A549 (cell line): ENCODE results near the gene CAB39. TPM values are rescaled to one million over a fixed set of nuclear protein-coding genes. Genes with fewer than 3 reads are reported as not detected.
A peak's percentile ranks its signal among the peaks of the same experiment; 100 is the strongest.

ENCODE experiments used
- ATAC-seq, 2 experiments: fragments of 200-7000 bp in 1 of 2; fragments of >200 bp in 1 of 2; cut with Nextera tagmentation in 1 of 2; cut with Tn5 transposase in 1 of 2; 3 replicates each; pipeline versions ENCODE4 v1.8.0 to v1.9.1; 2018 to 2020; ENCODE audit warnings: mild to moderate bottlenecking in 1 of 2, moderate library complexity in 1 of 2
- CTCF ChIA-PET: fragments of 300-600 bp; sonication (Branson Sonifier 250); formaldehyde crosslinking; extraction: SDS; loops from one replicate; lab custom pipeline; 2021; ENCODE audit warnings: antibody characterized with exemption, inconsistent platforms; lab: Yijun Ruan, JAX
- POLR2A ChIA-PET: fragments of 350-600 bp; formaldehyde crosslinking; extraction: SDS; loops from one replicate; lab custom pipeline; 2021; ENCODE audit warnings: antibody characterized with exemption, inconsistent platforms; lab: Yijun Ruan, JAX
- DNase-seq, 2 experiments: peaks; one replicate each; pipeline versions ENCODE4 v3.0.0 to v3.0.0-alpha.2; 2011 to 2016; ENCODE audit warnings: low read depth in 1 of 2, low spot score in 1 of 2
- FAIRE-seq: peaks from 2 replicates; lab custom pipeline; 2011; peaks lifted over from hg19 to GRCh38; lab: Jason Lieb, UNC
- H3K27ac ChIP-seq, 2 experiments: fragments of >200 bp; sonication (Bioruptor Twin); formaldehyde crosslinking; 3 replicates each; pipeline ENCODE4 v1.5.1; 2016 to 2017
- H3K4me1 ChIP-seq: fragments of >200 bp; sonication (Bioruptor Twin); formaldehyde crosslinking; 3 replicates; pipeline ENCODE4 v1.6.1; 2016
- H3K4me2 ChIP-seq: fragments of >200 bp; sonication (Bioruptor Twin); formaldehyde crosslinking; 3 replicates; pipeline ENCODE4 v1.6.1; 2016
- H3K4me3 ChIP-seq: fragments of >200 bp; sonication (Bioruptor Twin); formaldehyde crosslinking; 3 replicates; pipeline ENCODE4 v1.5.1; 2016
- H3K9me3 ChIP-seq: fragments of >200 bp; sonication (Bioruptor Twin); formaldehyde crosslinking; 3 replicates; pipeline ENCODE4 v1.6.1; 2016
- BHLHE40 ChIP-seq: IDR thresholded peaks from 2 replicates; pipeline ENCODE4 v1.6.1; 2012; ENCODE audit warnings: low read depth, low read length, inconsistent platforms
- CEBPB ChIP-seq, 2 experiments: fragments of >200 bp in 1 of 2; sonication (Bioruptor Twin) in 1 of 2; formaldehyde crosslinking in 1 of 2; IDR thresholded peaks; 2 replicates each; pipeline ENCODE4 v1.6.1; 2012 to 2016
- FOSB ChIP-seq: fragments of 250-450 bp; sonication (Bioruptor Pico); IDR thresholded peaks from 2 replicates; pipeline ENCODE4 v1.5.0; 2020; ENCODE audit warnings: mild to moderate bottlenecking, moderate library complexity
- GATA3 ChIP-seq: IDR thresholded peaks from 2 replicates; pipeline ENCODE4 v1.6.1; 2012; ENCODE audit warnings: borderline replicate concordance
- HOXA7 ChIP-seq: fragments of 250-450 bp; sonication (Bioruptor Pico); IDR thresholded peaks from 2 replicates; pipeline ENCODE4 v1.5.0; 2020; ENCODE audit warnings: mild to moderate bottlenecking, moderate library complexity
- MAFK ChIP-seq: fragments of 450-650 bp; IDR thresholded peaks from 2 replicates; pipeline ENCODE4 v1.6.1; 2014; ENCODE audit not compliant: partially characterized antibody
- MAZ ChIP-seq: fragments of 150-350 bp; IDR thresholded peaks from 2 replicates; pipeline ENCODE4 v1.6.1; 2014; ENCODE audit warnings: antibody characterized with exemption, low read depth, low read length, borderline replicate concordance
- RAD21 ChIP-seq, 2 experiments: fragments of >200 bp in 1 of 2; sonication (Bioruptor Twin) in 1 of 2; formaldehyde crosslinking in 1 of 2; IDR thresholded peaks in 1 of 2; conservative IDR thresholded peaks in 1 of 2; 2 replicates in 1 of 2; 3 replicates in 1 of 2; pipeline ENCODE4 v1.6.1; 2012 to 2018; ENCODE audit warnings: inconsistent platforms in 1 of 2
- RFX5 ChIP-seq: fragments of 450-650 bp; IDR thresholded peaks from 2 replicates; pipeline ENCODE4 v1.7.1; 2014; ENCODE audit warnings: antibody characterized with exemption, mild to moderate bottlenecking, moderate library complexity
- SMC3 ChIP-seq: fragments of >200 bp; sonication (Bioruptor Twin); formaldehyde crosslinking; IDR thresholded peaks from 3 replicates; pipeline ENCODE4 v1.6.1; 2018; ENCODE audit warnings: inconsistent platforms
- TFCP2L1 ChIP-seq: fragments of 250-450 bp; sonication (Bioruptor Pico); IDR thresholded peaks from 2 replicates; pipeline ENCODE4 v1.5.0; 2021; ENCODE audit warnings: mild to moderate bottlenecking
- WGBS: methylation state at CpG from one replicate; pipeline ENCODE4 v1.1.6; 2017; ENCODE audit errors: missing lambda C conversion rate; 5-methylcytosine and 5-hydroxymethylcytosine counted together
- polyA plus RNA-seq, 4 experiments: library from polyadenylated mRNA; depleted of rRNA in 3 of 4; stranded (reverse); fragments of >200 nt; fragmentation: RNase III in 1 of 4; extraction: RNeasy Plus Mini Kit Qiagen cat#74134 plus additional on column Dnase treatment in 1 of 4; gene quantifications; 2 replicates in 3 of 4; 3 replicates in 1 of 4; pipeline ENCODE4 v1.2.3, GENCODE V29; 2011 to 2017
- TF ChIP-seq, protein P1 (sequence below): IDR thresholded peaks from 2 replicates; pipeline ENCODE4 v1.6.1; 2012
- TF ChIP-seq, protein P2 (sequence below): fragments of >200 bp; sonication (Bioruptor Twin); formaldehyde crosslinking; IDR thresholded peaks from 3 replicates; pipeline ENCODE4 v1.6.1; 2016
- TF ChIP-seq, protein P3 (sequence below): fragments of >200 bp; sonication (Bioruptor Twin); formaldehyde crosslinking; IDR thresholded peaks from 3 replicates; pipeline ENCODE4 v1.5.1; 2016

The CAB39 gene
- polyA plus RNA-seq, 2 of the 4 experiments (the other 2 are of a cell fraction): 28.4 to 54.2 TPM

DNA sequence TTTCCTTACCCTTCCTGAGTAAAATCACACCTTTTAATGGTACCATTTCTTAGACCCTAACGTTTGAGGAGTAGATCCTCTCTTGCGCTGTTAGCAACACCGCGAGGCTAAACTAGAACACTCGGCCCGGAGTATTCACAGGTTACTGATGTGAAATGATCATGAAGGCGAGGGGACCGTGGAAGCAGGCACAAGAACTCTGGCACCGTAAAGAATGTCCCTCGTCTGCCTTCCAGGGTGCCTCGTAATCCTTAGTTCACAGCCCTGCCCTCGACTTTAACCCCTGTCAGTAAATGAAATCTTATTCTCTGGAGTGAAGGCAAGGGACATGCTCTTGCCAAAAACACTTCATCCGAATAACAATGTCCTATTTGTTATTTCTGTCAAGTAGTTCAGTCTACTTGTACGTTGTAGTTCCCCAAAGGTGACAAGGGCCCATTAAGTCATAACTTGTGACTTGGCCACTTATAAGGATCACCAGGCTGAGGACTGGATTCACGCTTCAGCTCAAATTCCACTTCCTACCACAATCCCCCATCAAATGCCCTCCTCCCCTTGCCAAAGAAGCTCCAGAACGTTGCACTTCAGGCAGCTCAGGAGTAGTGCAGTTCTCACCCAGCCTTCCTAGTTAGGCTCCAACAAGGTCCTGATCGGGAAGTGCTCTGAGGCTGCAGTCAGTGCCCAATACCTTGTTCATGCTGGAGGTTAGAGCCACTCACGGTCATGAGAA lies 108.8 kb downstream of the CAB39 start:
- Histone ChIP-seq H3K4me2 (no peak overlapping the region), H3K9me3 (no peaks in the 10 kb centered on the region), H3K27ac (no peak overlapping the region), H3K4me3 (no peak overlapping the region), H3K4me1 (no peaks in the 10 kb centered on the region)
- no peak for DNase-seq
- no peak for TF ChIP-seq FOSB
- TF ChIP-seq, protein P1, sequence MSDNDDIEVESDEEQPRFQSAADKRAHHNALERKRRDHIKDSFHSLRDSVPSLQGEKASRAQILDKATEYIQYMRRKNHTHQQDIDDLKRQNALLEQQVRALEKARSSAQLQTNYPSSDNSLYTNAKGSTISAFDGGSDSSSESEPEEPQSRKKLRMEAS: no peak
- WGBS: 90% methylated on average over 16 of the region's 18 CpGs
- ChIA-PET POLR2A (no interaction called here), CTCF (interaction anchor here (0.5 to 9.1 kb wide), 7 partner anchors 7 to 234 kb away, joined by 3 to 116 read pairs (median 8); no protein-coding TSS in a partner anchor)
- ATAC-seq: peak in 1 of 2 experiments; percentile 18; a peak in 1 of 6 replicates
- FAIRE-seq: no peak

DNA sequence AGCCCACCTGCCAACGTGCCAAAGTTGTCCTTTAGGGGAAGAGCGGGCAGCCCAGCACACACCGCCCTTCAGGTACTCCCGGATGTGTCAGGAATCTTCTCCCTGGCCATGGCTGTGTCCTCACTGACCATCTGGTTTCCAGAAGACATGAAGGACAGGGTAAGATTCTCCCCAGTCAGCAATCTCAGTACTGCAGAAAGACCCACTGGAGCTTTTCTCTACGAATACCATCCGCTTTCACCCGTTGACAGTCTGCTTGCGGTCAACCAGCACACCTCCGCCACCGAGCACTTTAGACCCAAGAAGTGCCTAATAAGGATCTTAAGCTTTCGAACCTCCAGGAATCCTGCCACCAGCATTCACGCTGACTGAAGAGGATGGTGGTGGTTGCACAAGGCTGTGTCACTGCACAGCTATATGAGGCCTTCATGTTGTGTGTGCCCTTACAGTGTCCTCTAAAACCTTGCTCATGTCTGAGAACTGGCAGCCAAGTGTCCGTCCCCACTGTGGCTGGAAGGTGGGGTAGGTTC lies 109.4 kb downstream of the CAB39 start:
- CTCF ChIA-PET: interaction anchor here (0.8 to 9.1 kb wide), 7 partner anchors 8 to 231 kb away, joined by 3 to 116 read pairs (median 28); no protein-coding TSS in a partner anchor
- FAIRE-seq (no peak), ATAC-seq (no peak), DNase-seq (no peak)
- Histone ChIP-seq H3K4me1 (no peaks in the 10 kb centered on the region), H3K9me3 (no peaks in the 10 kb centered on the region), H3K27ac (no peak overlapping the region), H3K4me3 (no peak overlapping the region), H3K4me2 (no peak overlapping the region)
- POLR2A ChIA-PET: no interaction called here
- 95% methylated on average over 11 of the region's 13 CpGs for WGBS
- TF ChIP-seq BHLHE40 (no peak), MAFK (peak; percentile 37), RFX5 (no peak), GATA3 (no peak)

DNA sequence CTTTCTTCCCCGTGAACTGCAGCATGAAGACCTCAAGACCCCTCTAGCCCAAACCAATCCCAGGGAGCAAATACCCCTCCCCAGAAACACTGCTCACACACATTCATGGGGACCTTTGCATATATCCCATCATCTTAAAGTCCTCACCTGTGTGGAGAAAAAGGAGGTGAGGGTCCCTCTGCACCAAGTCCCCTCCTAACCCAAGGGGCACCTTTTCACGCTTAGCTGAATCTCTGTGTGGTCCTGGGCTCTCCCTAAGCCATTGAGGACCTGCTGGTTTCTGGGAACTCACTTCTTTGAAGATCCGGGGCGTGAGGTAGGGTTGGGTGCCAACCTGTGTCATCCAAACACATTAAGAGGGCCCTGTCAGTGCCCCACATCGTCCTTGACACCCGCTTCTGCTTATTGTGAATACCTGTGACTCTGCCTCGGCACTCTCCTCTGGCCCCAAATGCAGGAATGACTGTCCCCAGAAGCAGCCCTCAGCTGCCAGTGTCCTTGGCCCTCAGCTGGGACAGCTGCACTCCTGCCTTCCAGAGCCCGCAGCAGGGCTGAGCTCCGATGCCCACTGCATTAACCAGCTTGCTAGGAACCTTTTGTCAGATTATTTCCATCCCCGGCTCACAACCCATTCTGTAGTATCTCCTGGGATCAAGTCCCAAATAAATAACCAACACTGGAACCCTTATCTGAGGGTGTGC lies 110.8 kb downstream of the CAB39 start:
- POLR2A ChIA-PET: interaction anchor here (1.1 kb wide), 1 partner anchor 164 kb away, joined by 6 read pairs; no protein-coding TSS in a partner anchor
- no peaks in the 10 kb centered on the region for H3K4me1 ChIP-seq
- no peak overlapping the region for H3K4me3 ChIP-seq
- ATAC-seq (peak; percentile 13 to 38; a peak in 5 of 6 replicates), FAIRE-seq (no peak), DNase-seq (no peak)
- CTCF ChIA-PET: interaction anchor here (0.6 to 9.1 kb wide), 21 partner anchors 9 to 671 kb away, joined by 3 to 116 read pairs (median 8); no protein-coding TSS in a partner anchor
- TF ChIP-seq TFCP2L1 (CRISPR knock-in tag) (no peak), HOXA7 (no peak)
- TF ChIP-seq, protein P2, sequence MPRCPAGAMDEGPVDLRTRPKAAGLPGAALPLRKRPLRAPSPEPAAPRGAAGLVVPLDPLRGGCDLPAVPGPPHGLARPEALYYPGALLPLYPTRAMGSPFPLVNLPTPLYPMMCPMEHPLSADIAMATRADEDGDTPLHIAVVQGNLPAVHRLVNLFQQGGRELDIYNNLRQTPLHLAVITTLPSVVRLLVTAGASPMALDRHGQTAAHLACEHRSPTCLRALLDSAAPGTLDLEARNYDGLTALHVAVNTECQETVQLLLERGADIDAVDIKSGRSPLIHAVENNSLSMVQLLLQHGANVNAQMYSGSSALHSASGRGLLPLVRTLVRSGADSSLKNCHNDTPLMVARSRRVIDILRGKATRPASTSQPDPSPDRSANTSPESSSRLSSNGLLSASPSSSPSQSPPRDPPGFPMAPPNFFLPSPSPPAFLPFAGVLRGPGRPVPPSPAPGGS: no peak
- H3K4me2 ChIP-seq: no peak overlapping the region
- H3K9me3 ChIP-seq: no peaks in the 10 kb centered on the region
- 65% methylated on average over 10 of the region's 10 CpGs for WGBS
- H3K27ac ChIP-seq: no peak overlapping the region

DNA sequence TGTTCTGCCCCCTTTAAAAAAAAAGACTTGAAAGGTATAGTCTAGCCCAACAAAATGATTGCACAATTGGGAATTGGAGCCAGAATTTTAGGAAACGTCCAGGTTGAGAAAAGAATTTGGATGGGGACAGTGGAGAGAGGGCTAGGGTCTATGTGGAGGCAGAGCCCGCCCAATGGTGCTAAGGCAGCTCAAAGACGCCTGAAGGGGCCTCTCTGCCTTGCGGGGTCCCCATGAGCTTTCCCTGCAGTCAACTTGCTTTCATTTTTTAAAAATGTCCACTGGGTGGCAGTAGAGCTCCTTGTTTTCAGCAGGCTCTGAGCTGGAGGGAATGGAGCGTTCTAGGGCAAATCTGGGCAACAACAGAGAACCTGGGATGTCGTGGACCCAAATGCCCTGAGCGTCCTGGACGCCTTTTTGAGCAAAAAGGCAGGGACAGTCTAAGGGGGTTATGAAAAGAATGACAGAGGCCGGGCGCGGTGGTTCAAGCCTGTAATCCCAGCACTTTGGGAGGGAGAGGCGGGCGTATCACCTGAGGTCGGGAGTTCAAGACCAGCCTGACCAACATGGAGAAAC lies 111.8 kb downstream of the CAB39 start:
- H3K4me1 ChIP-seq: no peaks in the 10 kb centered on the region
- ATAC-seq: peak; percentile 83 to 96
- CTCF ChIA-PET: interaction anchor here (0.7 to 9.1 kb wide), 41 partner anchors 9 to 776 kb away, joined by 3 to 116 read pairs (median 4); partner anchors contain the start of genes ITM2C and SPATA3
- TF ChIP-seq SMC3: peak; percentile 64
- TF ChIP-seq CEBPB (IDR thresholded peaks at IDR 0.05): peak; percentile 67 to 70; a peak in 3 of 4 replicates
- TF ChIP-seq RAD21 (conservative IDR thresholded peaks at IDR 0.05 in 1 of 2, IDR thresholded peaks at IDR 0.05 in 1 of 2): peak; percentile 84 to 90
- TF ChIP-seq, protein P3, sequence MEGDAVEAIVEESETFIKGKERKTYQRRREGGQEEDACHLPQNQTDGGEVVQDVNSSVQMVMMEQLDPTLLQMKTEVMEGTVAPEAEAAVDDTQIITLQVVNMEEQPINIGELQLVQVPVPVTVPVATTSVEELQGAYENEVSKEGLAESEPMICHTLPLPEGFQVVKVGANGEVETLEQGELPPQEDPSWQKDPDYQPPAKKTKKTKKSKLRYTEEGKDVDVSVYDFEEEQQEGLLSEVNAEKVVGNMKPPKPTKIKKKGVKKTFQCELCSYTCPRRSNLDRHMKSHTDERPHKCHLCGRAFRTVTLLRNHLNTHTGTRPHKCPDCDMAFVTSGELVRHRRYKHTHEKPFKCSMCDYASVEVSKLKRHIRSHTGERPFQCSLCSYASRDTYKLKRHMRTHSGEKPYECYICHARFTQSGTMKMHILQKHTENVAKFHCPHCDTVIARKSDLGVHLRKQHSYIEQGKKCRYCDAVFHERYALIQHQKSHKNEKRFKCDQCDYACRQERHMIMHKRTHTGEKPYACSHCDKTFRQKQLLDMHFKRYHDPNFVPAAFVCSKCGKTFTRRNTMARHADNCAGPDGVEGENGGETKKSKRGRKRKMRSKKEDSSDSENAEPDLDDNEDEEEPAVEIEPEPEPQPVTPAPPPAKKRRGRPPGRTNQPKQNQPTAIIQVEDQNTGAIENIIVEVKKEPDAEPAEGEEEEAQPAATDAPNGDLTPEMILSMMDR: peak; percentile 80
- TF ChIP-seq MAZ: no peak
- TF ChIP-seq, all 56 proteins: peak for 4
- H3K27ac ChIP-seq: 0 out of 6 replicates have a peak overlapping the region, but pooled peaks of 1 of the 2 experiments have one; percentile 24
- peak overlapping the region; percentile 83 for H3K4me2 ChIP-seq
- H3K9me3 ChIP-seq: no peaks in the 10 kb centered on the region
- FAIRE-seq (no peak), DNase-seq (peak; percentile 46 to 81)
- WGBS: 19% methylated on average over 14 of the region's 14 CpGs
- POLR2A ChIA-PET: interaction anchor here (1.1 kb wide), 1 partner anchor 163 kb away, joined by 6 read pairs; no protein-coding TSS in a partner anchor
- H3K4me3 ChIP-seq: no peak overlapping the region
